ENCODE data around the gene KPNA6. TPM values are rescaled to one million over a fixed set of nuclear protein-coding genes. Genes with fewer than 3 reads are reported as not detected.

KPNA6 gene
- total RNA-seq, 2 donors from 2014 or later: 95.4 to 119 TPM

DNA sequence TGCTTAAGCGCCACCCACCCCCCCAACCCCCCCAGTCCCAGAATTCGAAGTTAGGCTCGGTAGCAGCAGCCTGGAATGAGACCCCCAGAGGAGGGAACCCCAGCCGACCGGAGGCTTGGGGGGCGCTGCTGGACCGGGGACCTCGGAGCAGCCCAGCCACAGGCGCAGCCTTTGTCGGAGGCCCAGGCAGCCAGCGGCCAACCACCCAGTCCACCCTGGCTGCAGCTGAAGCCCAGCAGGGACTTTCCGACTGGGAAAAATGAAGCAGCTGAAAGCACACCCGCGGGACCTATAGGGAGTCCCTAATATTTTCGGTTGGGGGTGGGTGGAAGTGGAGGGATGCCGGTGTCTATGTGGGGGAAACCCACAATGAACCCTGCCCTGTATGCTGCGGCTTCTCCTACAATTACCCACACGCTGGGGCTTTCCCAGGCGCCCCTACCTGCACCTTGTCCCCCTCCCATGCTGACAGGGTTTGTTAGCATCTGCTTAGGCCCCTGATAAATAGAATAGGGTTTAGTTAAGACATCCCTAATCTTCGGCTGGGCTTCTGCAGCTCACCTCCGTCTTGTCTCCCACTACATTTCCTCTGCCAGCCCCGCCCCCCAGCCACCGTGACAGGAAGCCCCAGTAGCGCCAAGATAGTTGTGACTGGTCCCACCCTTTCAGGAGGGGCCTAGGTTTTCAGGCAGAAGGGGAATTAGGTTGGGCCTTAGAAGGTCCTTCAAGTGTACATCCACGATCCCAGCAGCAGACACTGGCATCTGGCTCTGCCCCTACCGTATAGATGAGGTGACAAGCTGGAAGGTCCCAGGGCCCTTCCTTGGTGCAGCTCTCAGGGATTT lies 93.4 kb downstream of the KPNA6 start:
- Histone ChIP-seq H3K27ac (ENCODE audit: low read depth, low read length) (peak overlapping the region; percentile 86), H3K4me1 (ENCODE audit: control insufficient read depth, insufficient read depth, low read length) (no peaks in the 10 kb centered on the region), H3K27me3 (ENCODE audit: control insufficient read depth, insufficient read depth, low read length, poor library complexity, severe bottlenecking) (no peaks in the 10 kb centered on the region), H3K9ac (ENCODE audit: extremely low read depth, low read length, poor library complexity, severe bottlenecking) (peak overlapping the region; percentile 27), H3K4me3 (ENCODE audit: low read length) (peak overlapping the region; percentile 90), H3K9me3 (ENCODE audit: control insufficient read depth, low read length) (no peaks in the 10 kb centered on the region), H3K36me3 (ENCODE audit: control insufficient read depth, insufficient read depth, low read length) (peaks cover 23% of the 10 kb centered on the region)
- DNase-seq: peak; percentile 88
- H3K4me1 Mint-ChIP-seq: peaks cover 20% of the 10 kb centered on the region
- TF ChIP-seq, protein P1, sequence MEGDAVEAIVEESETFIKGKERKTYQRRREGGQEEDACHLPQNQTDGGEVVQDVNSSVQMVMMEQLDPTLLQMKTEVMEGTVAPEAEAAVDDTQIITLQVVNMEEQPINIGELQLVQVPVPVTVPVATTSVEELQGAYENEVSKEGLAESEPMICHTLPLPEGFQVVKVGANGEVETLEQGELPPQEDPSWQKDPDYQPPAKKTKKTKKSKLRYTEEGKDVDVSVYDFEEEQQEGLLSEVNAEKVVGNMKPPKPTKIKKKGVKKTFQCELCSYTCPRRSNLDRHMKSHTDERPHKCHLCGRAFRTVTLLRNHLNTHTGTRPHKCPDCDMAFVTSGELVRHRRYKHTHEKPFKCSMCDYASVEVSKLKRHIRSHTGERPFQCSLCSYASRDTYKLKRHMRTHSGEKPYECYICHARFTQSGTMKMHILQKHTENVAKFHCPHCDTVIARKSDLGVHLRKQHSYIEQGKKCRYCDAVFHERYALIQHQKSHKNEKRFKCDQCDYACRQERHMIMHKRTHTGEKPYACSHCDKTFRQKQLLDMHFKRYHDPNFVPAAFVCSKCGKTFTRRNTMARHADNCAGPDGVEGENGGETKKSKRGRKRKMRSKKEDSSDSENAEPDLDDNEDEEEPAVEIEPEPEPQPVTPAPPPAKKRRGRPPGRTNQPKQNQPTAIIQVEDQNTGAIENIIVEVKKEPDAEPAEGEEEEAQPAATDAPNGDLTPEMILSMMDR (conservative IDR thresholded peaks at IDR 0.05): no peak
- H3K9me3 Mint-ChIP-seq: no peaks in the 10 kb centered on the region
- H3K4me3 Mint-ChIP-seq: peak overlapping the region; percentile 59
- peaks cover 10% of the 10 kb centered on the region for H3K27me3 Mint-ChIP-seq (ENCODE audit: insufficient read depth)
- H3K36me3 Mint-ChIP-seq (ENCODE audit: low read depth): peaks cover 14% of the 10 kb centered on the region
- H3K27ac Mint-ChIP-seq: peak overlapping the region; percentile 74
- 14 to 39% methylated on average over 6 to 26 of the region's 26 CpGs for WGBS, 2 experiments (ENCODE audit: insufficient coverage in 1 of 2, insufficient read length in 1 of 2)

DNA sequence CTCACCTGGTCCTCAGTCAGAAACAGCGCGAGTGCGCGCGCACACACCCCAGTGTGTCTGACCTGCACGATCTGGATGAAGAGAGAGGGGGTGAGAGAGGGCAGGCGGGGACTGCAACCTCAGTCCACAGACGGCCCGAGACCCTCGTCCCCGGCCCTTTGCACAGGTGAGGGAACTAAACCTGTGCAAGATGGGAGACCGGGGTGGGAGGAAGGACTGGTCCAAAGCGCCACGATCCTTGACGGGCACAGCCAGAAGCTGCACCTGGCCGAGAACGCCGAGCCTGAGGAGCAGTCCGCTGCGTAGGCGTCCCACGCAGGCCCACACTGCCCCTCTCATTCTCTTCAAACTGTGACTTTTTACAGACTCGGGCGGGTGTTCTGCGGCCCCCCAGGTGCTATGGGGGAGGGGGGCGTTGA lies 97.1 kb downstream of the KPNA6 start:
- Mint-ChIP-seq H3K36me3 (ENCODE audit: low read depth) (peaks cover 4% of the 10 kb centered on the region), H3K27me3 (ENCODE audit: insufficient read depth) (peaks cover 10% of the 10 kb centered on the region), H3K4me1 (peaks cover 16% of the 10 kb centered on the region), H3K4me3 (peak overlapping the region; percentile 90), H3K27ac (peak overlapping the region; percentile 64), H3K9me3 (no peaks in the 10 kb centered on the region)
- H3K9ac ChIP-seq (ENCODE audit: extremely low read depth, low read length, poor library complexity, severe bottlenecking): peak overlapping the region; percentile 89
- TF ChIP-seq, protein P1 (conservative IDR thresholded peaks at IDR 0.05): no peak
- no peaks in the 10 kb centered on the region for H3K4me1 ChIP-seq (ENCODE audit: control insufficient read depth, insufficient read depth, low read length)
- no peaks in the 10 kb centered on the region for H3K27me3 ChIP-seq (ENCODE audit: control insufficient read depth, insufficient read depth, low read length, poor library complexity, severe bottlenecking)
- H3K9me3 ChIP-seq (ENCODE audit: control insufficient read depth, low read length): no peaks in the 10 kb centered on the region
- peak overlapping the region; percentile 29 for H3K27ac ChIP-seq (ENCODE audit: low read depth, low read length)
- 55% methylated on average over 16 to 26 of the region's 26 CpGs for WGBS, 2 experiments (ENCODE audit: insufficient coverage in 1 of 2, insufficient read length in 1 of 2)
- peak overlapping the region; percentile 91 for H3K4me3 ChIP-seq (ENCODE audit: low read length)
- H3K36me3 ChIP-seq (ENCODE audit: control insufficient read depth, insufficient read depth, low read length): peaks cover 14% of the 10 kb centered on the region
- DNase-seq: no peak

DNA sequence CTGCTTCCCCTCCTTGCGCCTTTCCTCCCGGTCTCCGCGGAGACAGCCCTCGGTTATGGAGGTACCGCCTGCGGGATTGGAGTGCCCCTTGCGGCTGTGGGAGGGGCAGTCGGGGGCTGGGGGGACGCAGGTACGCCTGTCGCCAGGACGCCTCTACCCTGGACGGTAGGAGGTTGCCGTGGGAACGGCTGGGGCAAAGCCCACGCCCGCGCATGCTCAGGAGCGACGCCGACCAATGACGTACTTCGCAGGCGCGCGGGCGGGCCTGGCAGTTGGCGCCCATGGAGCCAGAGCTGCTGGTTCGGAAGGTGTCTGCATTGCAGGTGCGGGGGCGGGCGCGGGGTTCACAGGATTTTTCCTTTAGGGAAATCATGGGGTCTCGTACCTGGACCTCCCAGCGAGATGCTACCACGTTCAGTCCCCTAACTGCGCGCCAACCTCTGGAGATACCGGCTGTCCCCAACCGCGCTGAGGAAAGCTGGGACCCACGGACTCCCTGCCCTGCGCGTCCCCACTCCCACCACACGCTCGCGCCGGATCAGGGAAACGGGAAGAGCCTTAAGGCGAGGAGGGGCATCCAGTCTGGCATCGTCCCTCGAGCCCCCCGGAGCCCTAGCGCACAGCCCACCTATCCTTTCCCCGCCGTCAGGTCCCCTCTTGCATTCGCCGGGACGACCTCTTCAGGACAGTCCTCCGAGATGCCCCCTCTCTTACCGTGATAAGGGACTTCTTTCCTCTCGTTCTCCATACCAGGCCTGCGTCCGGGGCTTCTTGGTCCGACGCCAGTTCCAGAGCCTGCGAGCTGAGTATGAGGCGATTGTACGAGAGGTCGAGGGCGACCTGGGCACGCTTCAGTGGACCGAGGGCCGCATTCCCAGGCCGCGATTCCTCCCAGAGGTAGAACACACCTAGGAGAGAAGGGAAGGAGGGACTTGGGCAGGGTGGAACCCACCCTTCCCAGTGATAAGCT lies 97.8 kb downstream of the KPNA6 start, which contains the start of gene IQCC:
Gene IQCC, plus strand, starts transcription at position 271 of the 970 bp plus-strand sequence. Its CDS starts 11 bp downstream, at position 282.
- H3K4me3 Mint-ChIP-seq: peak within 1 kb of the TSS; percentile 90
- peak within 1 kb of the TSS; percentile 89 for H3K9ac ChIP-seq (ENCODE audit: extremely low read depth, low read length, poor library complexity, severe bottlenecking)
- peak within 1 kb of the TSS; percentile 94 for H3K27ac Mint-ChIP-seq
- peaks cover 12% of the 10 kb centered on the region for H3K4me1 Mint-ChIP-seq
- H3K4me3 ChIP-seq (ENCODE audit: low read length): peak within 1 kb of the TSS; percentile 91
- peaks cover 14% of the 10 kb centered on the region for H3K36me3 ChIP-seq (ENCODE audit: control insufficient read depth, insufficient read depth, low read length)
- H3K36me3 Mint-ChIP-seq (ENCODE audit: low read depth): peaks cover 4% of the 10 kb centered on the region
- TF ChIP-seq, protein P1 (conservative IDR thresholded peaks at IDR 0.05): peak; percentile 56
- peaks cover 10% of the 10 kb centered on the region for H3K27me3 Mint-ChIP-seq (ENCODE audit: insufficient read depth)
- no peaks in the 10 kb centered on the region for H3K9me3 Mint-ChIP-seq
- no peaks in the 10 kb centered on the region for H3K4me1 ChIP-seq (ENCODE audit: control insufficient read depth, insufficient read depth, low read length)
- DNase-seq: peak; percentile 96
- no peaks in the 10 kb centered on the region for H3K27me3 ChIP-seq (ENCODE audit: control insufficient read depth, insufficient read depth, low read length, poor library complexity, severe bottlenecking)
- peak within 1 kb of the TSS; percentile 29 for H3K27ac ChIP-seq (ENCODE audit: low read depth, low read length)
- no peaks in the 10 kb centered on the region for H3K9me3 ChIP-seq (ENCODE audit: control insufficient read depth, low read length)
- 5 to 6% methylated on average over 30 to 77 of the region's 77 CpGs for whole genome bisulfite sequencing, 2 experiments (ENCODE audit: insufficient coverage in 1 of 2, insufficient read length in 1 of 2)
